ENCODE results near the gene ING1.

Gene ING1

GRCh38 chr13:110746438-110746837, 32.9 kb downstream of the ING1 start:
- H2BK5ac ChIP-seq (ENCODE audit: low read depth, low read length, poor library complexity), result no peak overlapping the region
- H3K4me3 ChIP-seq (ENCODE audit: low read depth, low read length), result no peak overlapping the region
- H3K9me3 ChIP-seq (ENCODE audit: insufficient read depth, low read depth, low read length), result peaks cover 8% of the 10 kb centered on the region
- H3K23ac ChIP-seq (ENCODE audit: low read length), result no peak overlapping the region
- H4K8ac ChIP-seq (ENCODE audit: low read depth, low read length), result no peak overlapping the region
- H2BK12ac ChIP-seq (ENCODE audit: low read length), result no peak overlapping the region
- H3K36me3 ChIP-seq (ENCODE audit: control insufficient read depth in 1 of 2, insufficient read depth in 2 of 2, low read length in 2 of 2), result peaks cover 0 to 2% of the 10 kb centered on the region in 2 experiments
- DNase-seq, result no peak
- no peak overlapping the region for H4K91ac ChIP-seq (ENCODE audit: low read depth, low read length)
- no peak overlapping the region for H3K14ac ChIP-seq (ENCODE audit: low read length)
- H3K27me3 ChIP-seq (ENCODE audit: insufficient read depth, low read length), result no peaks in the 10 kb centered on the region
- H3K4me2 ChIP-seq (ENCODE audit: low read length), result no peak overlapping the region
- no peak overlapping the region for H4K12ac ChIP-seq (ENCODE audit: low read depth, low read length)
- no CpG with 5 or more reads among the region's 1 CpG for whole genome bisulfite sequencing (ENCODE audit: extremely low coverage, insufficient coverage, insufficient read length)
- no peak overlapping the region for H3K18ac ChIP-seq (ENCODE audit: low read length)
- H3K9ac ChIP-seq (ENCODE audit: low read length), result no peak overlapping the region
- H2AK5ac ChIP-seq (ENCODE audit: low read length), result no peak overlapping the region
- H2BK120ac ChIP-seq (ENCODE audit: insufficient read depth, low read length, poor library complexity), result no peak overlapping the region
- H2AFZ ChIP-seq (ENCODE audit: insufficient read depth, low read length, poor library complexity), result no peak overlapping the region
- no peaks in the 10 kb centered on the region for H3K4me1 ChIP-seq (ENCODE audit: control insufficient read depth in 1 of 2, insufficient read depth in 2 of 2, low read length in 2 of 2)
- no peak overlapping the region for H3K4ac ChIP-seq (ENCODE audit: low read depth, low read length)
- H3K27ac ChIP-seq (ENCODE audit: low read depth, low read length), result no peak overlapping the region
- no peaks in the 10 kb centered on the region for H3K79me2 ChIP-seq (ENCODE audit: control insufficient read depth, insufficient read depth, low read length, poor library complexity)
- no peaks in the 10 kb centered on the region for H3K79me1 ChIP-seq (ENCODE audit: low read length)

- no peak overlapping the region for H3K4me3 ChIP-seq (ENCODE audit: low read depth, low read length)
- H3K4me1 ChIP-seq (ENCODE audit: control insufficient read depth in 1 of 2, insufficient read depth in 2 of 2, low read length in 2 of 2), result no peaks in the 10 kb centered on the region
- no peak overlapping the region for H3K18ac ChIP-seq (ENCODE audit: low read length)
- H3K9ac ChIP-seq (ENCODE audit: low read length), result no peak overlapping the region
- no peaks in the 10 kb centered on the region for H3K79me2 ChIP-seq (ENCODE audit: control insufficient read depth, insufficient read depth, low read length, poor library complexity)
- no peak overlapping the region for H4K12ac ChIP-seq (ENCODE audit: low read depth, low read length)
- no peak overlapping the region for H3K4me2 ChIP-seq (ENCODE audit: low read length)
- H3K14ac ChIP-seq (ENCODE audit: low read length), result no peak overlapping the region
- WGBS (ENCODE audit: extremely low coverage, insufficient coverage, insufficient read length), result no CpG with 5 or more reads among the region's 4 CpGs
- H2BK12ac ChIP-seq (ENCODE audit: low read length), result no peak overlapping the region
- no peak overlapping the region for H3K4ac ChIP-seq (ENCODE audit: low read depth, low read length)
- H3K36me3 ChIP-seq (ENCODE audit: control insufficient read depth in 1 of 2, insufficient read depth in 2 of 2, low read length in 2 of 2), result peaks cover 0 to 3% of the 10 kb centered on the region in 2 experiments
- H2AK5ac ChIP-seq (ENCODE audit: low read length), result no peak overlapping the region
- H4K91ac ChIP-seq (ENCODE audit: low read depth, low read length), result no peak overlapping the region
- H3K9me3 ChIP-seq (ENCODE audit: insufficient read depth, low read depth, low read length), result peaks cover 6% of the 10 kb centered on the region
- no peak overlapping the region for H3K27ac ChIP-seq (ENCODE audit: low read depth, low read length)
- no peak overlapping the region for H4K8ac ChIP-seq (ENCODE audit: low read depth, low read length)
- H3K79me1 ChIP-seq (ENCODE audit: low read length), result no peaks in the 10 kb centered on the region
- no peak for DNase-seq
- H3K23ac ChIP-seq (ENCODE audit: low read length), result no peak overlapping the region
- H2AFZ ChIP-seq (ENCODE audit: insufficient read depth, low read length, poor library complexity), result no peak overlapping the region
- H2BK5ac ChIP-seq (ENCODE audit: low read depth, low read length, poor library complexity), result no peak overlapping the region
- H3K27me3 ChIP-seq (ENCODE audit: insufficient read depth, low read length), result no peaks in the 10 kb centered on the region
- no peak overlapping the region for H2BK120ac ChIP-seq (ENCODE audit: insufficient read depth, low read length, poor library complexity)
Observed at GRCh38 chr13:110748271-110748670, 34.8 kb downstream of the ING1 start.

DNA sequence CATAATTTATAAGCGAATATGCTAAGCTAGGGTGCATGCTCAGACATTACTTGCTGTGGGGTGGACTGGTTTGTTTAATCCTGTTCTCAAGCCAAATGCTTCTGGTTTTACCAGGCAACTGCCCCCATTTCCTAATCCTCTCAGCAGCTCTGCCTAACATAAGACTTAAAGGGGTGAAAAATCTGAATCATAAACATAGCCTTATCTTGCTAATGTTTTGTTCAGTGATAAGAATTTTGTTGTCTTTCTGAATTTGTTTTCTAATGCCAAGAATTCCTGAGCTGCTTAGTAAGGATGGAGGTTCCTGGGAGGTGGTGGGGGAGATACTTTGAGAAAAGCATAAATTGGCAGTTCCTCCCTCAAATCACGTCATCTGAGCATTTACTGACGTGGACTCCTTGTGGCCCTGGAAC, 42.7 kb downstream of the ING1 start:
- Histone ChIP-seq H2BK120ac (ENCODE audit: insufficient read depth, low read length, poor library complexity) (no peak overlapping the region), H4K12ac (ENCODE audit: low read depth, low read length) (no peak overlapping the region), H3K79me2 (ENCODE audit: control insufficient read depth, insufficient read depth, low read length, poor library complexity) (no peaks in the 10 kb centered on the region), H3K4me1 (ENCODE audit: control insufficient read depth in 1 of 2, insufficient read depth in 2 of 2, low read length in 2 of 2) (no peaks in the 10 kb centered on the region), H3K79me1 (ENCODE audit: low read length) (no peaks in the 10 kb centered on the region), H2AK5ac (ENCODE audit: low read length) (no peak overlapping the region), H3K4me3 (ENCODE audit: low read depth, low read length) (no peak overlapping the region), H3K18ac (ENCODE audit: low read length) (no peak overlapping the region), H4K91ac (ENCODE audit: low read depth, low read length) (no peak overlapping the region), H3K9me3 (ENCODE audit: insufficient read depth, low read depth, low read length) (no peaks in the 10 kb centered on the region), H3K14ac (ENCODE audit: low read length) (no peak overlapping the region), H2AFZ (ENCODE audit: insufficient read depth, low read length, poor library complexity) (no peak overlapping the region), H3K4ac (ENCODE audit: low read depth, low read length) (no peak overlapping the region), H3K4me2 (ENCODE audit: low read length) (no peak overlapping the region), H3K36me3 (ENCODE audit: control insufficient read depth in 1 of 2, insufficient read depth in 2 of 2, low read length in 2 of 2) (peaks cover 0 to 1% of the 10 kb centered on the region in 2 experiments), H3K23ac (ENCODE audit: low read length) (no peak overlapping the region), H3K9ac (ENCODE audit: low read length) (no peak overlapping the region), H4K8ac (ENCODE audit: low read depth, low read length) (no peak overlapping the region), H2BK5ac (ENCODE audit: low read depth, low read length, poor library complexity) (no peak overlapping the region), H3K27me3 (ENCODE audit: insufficient read depth, low read length) (no peaks in the 10 kb centered on the region), H2BK12ac (ENCODE audit: low read length) (no peak overlapping the region), H3K27ac (ENCODE audit: low read depth, low read length) (no peak overlapping the region)
- no CpG with 5 or more reads among the region's 3 CpGs for WGBS (ENCODE audit: extremely low coverage, insufficient coverage, insufficient read length)
- DNase-seq, result peak; percentile 16 to 64

DNA sequence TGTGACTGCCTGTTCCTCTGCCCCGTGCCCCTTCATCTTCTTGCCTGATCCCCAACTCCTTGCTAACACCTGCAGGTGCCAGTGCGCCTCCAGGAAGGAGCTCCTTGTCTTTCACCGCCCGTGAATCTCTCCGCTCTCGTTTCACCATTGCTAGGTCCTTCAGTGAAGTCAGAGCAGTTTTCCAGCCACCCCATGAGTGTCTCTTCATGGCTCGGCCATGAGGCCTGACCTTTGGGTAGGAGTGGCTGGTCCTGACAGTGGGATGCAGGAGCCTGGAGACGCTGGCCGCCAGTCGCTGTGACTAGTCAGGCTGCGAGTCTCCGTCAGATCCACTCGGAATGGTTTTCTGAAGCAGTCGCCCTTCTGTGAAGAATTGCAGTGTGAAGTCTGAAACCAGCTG, 43.8 kb downstream of the ING1 start:
- Histone ChIP-seq H2BK5ac (ENCODE audit: low read depth, low read length, poor library complexity) (no peak overlapping the region), H3K4ac (ENCODE audit: low read depth, low read length) (no peak overlapping the region)
- WGBS (ENCODE audit: extremely low coverage, insufficient coverage, insufficient read length), result no CpG with 5 or more reads among the region's 14 CpGs

More for the DNA sequence above, 43.8 kb downstream of the ING1 start:
- no peaks in the 10 kb centered on the region for H3K36me3 ChIP-seq (ENCODE audit: control insufficient read depth in 1 of 2, insufficient read depth in 2 of 2, low read length in 2 of 2)
- H3K14ac ChIP-seq (ENCODE audit: low read length), result no peak overlapping the region
- H2AK5ac ChIP-seq (ENCODE audit: low read length), result no peak overlapping the region
- H3K9ac ChIP-seq (ENCODE audit: low read length), result no peak overlapping the region
- no peak overlapping the region for H4K12ac ChIP-seq (ENCODE audit: low read depth, low read length)
- no peaks in the 10 kb centered on the region for H3K79me1 ChIP-seq (ENCODE audit: low read length)
- no peak overlapping the region for H4K91ac ChIP-seq (ENCODE audit: low read depth, low read length)
- no peak overlapping the region for H3K18ac ChIP-seq (ENCODE audit: low read length)
- no peak overlapping the region for H2BK12ac ChIP-seq (ENCODE audit: low read length)
- H3K4me1 ChIP-seq (ENCODE audit: control insufficient read depth in 1 of 2, insufficient read depth in 2 of 2, low read length in 2 of 2), result no peaks in the 10 kb centered on the region
- no peaks in the 10 kb centered on the region for H3K27me3 ChIP-seq (ENCODE audit: insufficient read depth, low read length)
- no peak overlapping the region for H2AFZ ChIP-seq (ENCODE audit: insufficient read depth, low read length, poor library complexity)
- H3K4me3 ChIP-seq (ENCODE audit: low read depth, low read length), result no peak overlapping the region
- H3K4me2 ChIP-seq (ENCODE audit: low read length), result no peak overlapping the region
- DNase-seq, result no peak
- no peak overlapping the region for H4K8ac ChIP-seq (ENCODE audit: low read depth, low read length)
- no peak overlapping the region for H2BK120ac ChIP-seq (ENCODE audit: insufficient read depth, low read length, poor library complexity)
- no peak overlapping the region for H3K27ac ChIP-seq (ENCODE audit: low read depth, low read length)
- no peaks in the 10 kb centered on the region for H3K79me2 ChIP-seq (ENCODE audit: control insufficient read depth, insufficient read depth, low read length, poor library complexity)
- H3K9me3 ChIP-seq (ENCODE audit: insufficient read depth, low read depth, low read length), result no peaks in the 10 kb centered on the region
- no peak overlapping the region for H3K23ac ChIP-seq (ENCODE audit: low read length)

Data from trophoblast cell (in vitro differentiated cells and primary cell).